ENCODE data around the gene CHFR.

DNA sequence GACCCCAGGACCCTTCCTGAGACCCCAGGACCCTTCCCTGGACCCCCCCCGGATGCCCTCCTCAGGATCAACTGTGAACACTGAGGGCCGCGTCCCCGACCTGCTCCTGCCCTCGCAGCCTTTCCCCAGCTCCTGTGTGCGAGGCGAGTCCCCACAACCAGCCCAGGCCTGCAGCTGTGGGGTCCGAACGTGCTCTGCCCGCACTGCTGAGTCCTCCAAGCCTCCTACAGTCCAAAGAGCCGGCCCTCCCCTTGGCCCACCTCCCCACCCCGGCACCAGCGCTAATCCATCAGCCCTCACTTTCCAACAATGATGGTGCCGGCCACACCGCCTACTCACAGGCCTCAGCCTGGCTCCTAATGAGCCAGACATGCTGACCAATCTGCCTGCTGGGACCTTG, 99.5 kb downstream of the CHFR start:
- TF ChIP-seq EP300 (IDR thresholded peaks at IDR 0.05) (no peak), POLR2A (IDR thresholded peaks at IDR 0.05) (no peak)
- TF ChIP-seq, protein P1, sequence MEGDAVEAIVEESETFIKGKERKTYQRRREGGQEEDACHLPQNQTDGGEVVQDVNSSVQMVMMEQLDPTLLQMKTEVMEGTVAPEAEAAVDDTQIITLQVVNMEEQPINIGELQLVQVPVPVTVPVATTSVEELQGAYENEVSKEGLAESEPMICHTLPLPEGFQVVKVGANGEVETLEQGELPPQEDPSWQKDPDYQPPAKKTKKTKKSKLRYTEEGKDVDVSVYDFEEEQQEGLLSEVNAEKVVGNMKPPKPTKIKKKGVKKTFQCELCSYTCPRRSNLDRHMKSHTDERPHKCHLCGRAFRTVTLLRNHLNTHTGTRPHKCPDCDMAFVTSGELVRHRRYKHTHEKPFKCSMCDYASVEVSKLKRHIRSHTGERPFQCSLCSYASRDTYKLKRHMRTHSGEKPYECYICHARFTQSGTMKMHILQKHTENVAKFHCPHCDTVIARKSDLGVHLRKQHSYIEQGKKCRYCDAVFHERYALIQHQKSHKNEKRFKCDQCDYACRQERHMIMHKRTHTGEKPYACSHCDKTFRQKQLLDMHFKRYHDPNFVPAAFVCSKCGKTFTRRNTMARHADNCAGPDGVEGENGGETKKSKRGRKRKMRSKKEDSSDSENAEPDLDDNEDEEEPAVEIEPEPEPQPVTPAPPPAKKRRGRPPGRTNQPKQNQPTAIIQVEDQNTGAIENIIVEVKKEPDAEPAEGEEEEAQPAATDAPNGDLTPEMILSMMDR (IDR thresholded peaks at IDR 0.05) = no peak

Data from stomach (tissue), 4 donors.